Adrenal gland (tissue), 5 donors: ENCODE results near the gene LPIN2.

Source experiments
- POLR2A ChIP-seq, 2 donors: fragments of 450-650 bp; IDR thresholded peaks; one replicate each; pipeline ENCODE4 v1.6.1; 2017; ENCODE audit warnings: antibody characterized with exemption in 2 of 2, mild to moderate bottlenecking in 2 of 2, moderate library complexity in 1 of 2
- TF ChIP-seq, protein P1 (sequence below), 6 experiments: fragments of 450-650 bp in 4 of 6; fragments of 200-600 bp in 2 of 6; sonication (generic) in 1 of 6; IDR thresholded peaks; 1 replicate in 5 of 6; 2 replicates in 1 of 6; pipeline versions ENCODE4 v1.5.1 to v1.8.0; 2016 to 2021; ENCODE audit warnings: antibody characterized with exemption in 6 of 6, mild to moderate bottlenecking in 2 of 6, moderate library complexity in 1 of 6
- donor health status: DM: no; HTN: no; CAD: no.

GRCh38 chr18:2971741-2972552, 41.0 kb downstream of the LPIN2 start:
- TF ChIP-seq, protein P1, sequence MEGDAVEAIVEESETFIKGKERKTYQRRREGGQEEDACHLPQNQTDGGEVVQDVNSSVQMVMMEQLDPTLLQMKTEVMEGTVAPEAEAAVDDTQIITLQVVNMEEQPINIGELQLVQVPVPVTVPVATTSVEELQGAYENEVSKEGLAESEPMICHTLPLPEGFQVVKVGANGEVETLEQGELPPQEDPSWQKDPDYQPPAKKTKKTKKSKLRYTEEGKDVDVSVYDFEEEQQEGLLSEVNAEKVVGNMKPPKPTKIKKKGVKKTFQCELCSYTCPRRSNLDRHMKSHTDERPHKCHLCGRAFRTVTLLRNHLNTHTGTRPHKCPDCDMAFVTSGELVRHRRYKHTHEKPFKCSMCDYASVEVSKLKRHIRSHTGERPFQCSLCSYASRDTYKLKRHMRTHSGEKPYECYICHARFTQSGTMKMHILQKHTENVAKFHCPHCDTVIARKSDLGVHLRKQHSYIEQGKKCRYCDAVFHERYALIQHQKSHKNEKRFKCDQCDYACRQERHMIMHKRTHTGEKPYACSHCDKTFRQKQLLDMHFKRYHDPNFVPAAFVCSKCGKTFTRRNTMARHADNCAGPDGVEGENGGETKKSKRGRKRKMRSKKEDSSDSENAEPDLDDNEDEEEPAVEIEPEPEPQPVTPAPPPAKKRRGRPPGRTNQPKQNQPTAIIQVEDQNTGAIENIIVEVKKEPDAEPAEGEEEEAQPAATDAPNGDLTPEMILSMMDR (IDR thresholded peaks at IDR 0.05): no peak
- peak in 1 of 2 donors; percentile 34 for TF ChIP-seq POLR2A (IDR thresholded peaks at IDR 0.05)
